ENCODE measurements around the gene SUSD4.
"Not testable (repeated sequence)": the region's sequence is repeated elsewhere in the genome, so short reads cannot be mapped to it uniquely, and the experiment has no call there.

Gene SUSD4

GRCh38 chr1:223270155-223270554, 93.8 kb downstream of the SUSD4 start:
- no peak overlapping the region for H3K4me3 Mint-ChIP-seq
- no peaks in the 10 kb centered on the region for H3K9me3 Mint-ChIP-seq
- H3K27ac Mint-ChIP-seq, result no peak overlapping the region
- H3K36me3 Mint-ChIP-seq (ENCODE audit: low read depth), result no peaks in the 10 kb centered on the region
- H3K4me1 Mint-ChIP-seq (ENCODE audit: low read depth), result no peaks in the 10 kb centered on the region
- H3K27me3 Mint-ChIP-seq, result no peaks in the 10 kb centered on the region
- no peak for DNase-seq

- Mint-ChIP-seq H3K4me3 (no peak overlapping the region), H3K9me3 (no peaks in the 10 kb centered on the region), H3K36me3 (ENCODE audit: low read depth) (no peaks in the 10 kb centered on the region), H3K4me1 (ENCODE audit: low read depth) (no peaks in the 10 kb centered on the region), H3K27me3 (no peaks in the 10 kb centered on the region), H3K27ac (no peak overlapping the region)
- DNase-seq, result no peak
Observed at GRCh38 chr1:223269006-223269405, 95.0 kb downstream of the SUSD4 start.

GRCh38 chr1:223266632-223267172, 97.3 kb downstream of the SUSD4 start:
- Mint-ChIP-seq H3K36me3 (ENCODE audit: low read depth) (no peaks in the 10 kb centered on the region), H3K9me3 (no peaks in the 10 kb centered on the region), H3K4me3 (no peak overlapping the region)

GRCh38 chr1:223264983-223265908, 98.7 kb downstream of the SUSD4 start:
- Mint-ChIP-seq H3K27me3 (no peaks in the 10 kb centered on the region), H3K4me1 (ENCODE audit: low read depth) (no peaks in the 10 kb centered on the region), H3K4me3 (no peak overlapping the region), H3K27ac (no peak overlapping the region), H3K9me3 (no peaks in the 10 kb centered on the region), H3K36me3 (ENCODE audit: low read depth) (no peaks in the 10 kb centered on the region)
- DNase-seq, result no peak

More at GRCh38 chr1:223266632-223267172, 97.3 kb downstream of the SUSD4 start:
- Mint-ChIP-seq H3K27ac (no peak overlapping the region), H3K27me3 (no peaks in the 10 kb centered on the region), H3K4me1 (ENCODE audit: low read depth) (no peaks in the 10 kb centered on the region)
- no peak for DNase-seq

GRCh38 chr1:223264529-223264928, 99.4 kb downstream of the SUSD4 start:
- Mint-ChIP-seq H3K36me3 (ENCODE audit: low read depth) (no peaks in the 10 kb centered on the region), H3K4me3 (no peak overlapping the region), H3K9me3 (no peaks in the 10 kb centered on the region), H3K27me3 (no peaks in the 10 kb centered on the region), H3K4me1 (ENCODE audit: low read depth) (no peaks in the 10 kb centered on the region), H3K27ac (no peak overlapping the region)
- no peak for DNase-seq

GRCh38 chr1:223261914-223262313, 102.1 kb downstream of the SUSD4 start:
- no peaks in the 10 kb centered on the region for H3K9me3 Mint-ChIP-seq

GRCh38 chr1:223260712-223261111, 103.3 kb downstream of the SUSD4 start:
- no peaks in the 10 kb centered on the region for H3K9me3 Mint-ChIP-seq
- no peaks in the 10 kb centered on the region for H3K27me3 Mint-ChIP-seq
- H3K4me1 Mint-ChIP-seq (ENCODE audit: low read depth), result no peaks in the 10 kb centered on the region
- H3K4me3 Mint-ChIP-seq, result no peak overlapping the region
- DNase-seq, result no peak
- no peak overlapping the region for H3K27ac Mint-ChIP-seq
- no peaks in the 10 kb centered on the region for H3K36me3 Mint-ChIP-seq (ENCODE audit: low read depth)

More at GRCh38 chr1:223261914-223262313, 102.1 kb downstream of the SUSD4 start:
- H3K4me3 Mint-ChIP-seq, result no peak overlapping the region
- no peak overlapping the region for H3K27ac Mint-ChIP-seq
- no peak for DNase-seq
- no peaks in the 10 kb centered on the region for H3K36me3 Mint-ChIP-seq (ENCODE audit: low read depth)
- no peaks in the 10 kb centered on the region for H3K27me3 Mint-ChIP-seq
- no peaks in the 10 kb centered on the region for H3K4me1 Mint-ChIP-seq (ENCODE audit: low read depth)

- Mint-ChIP-seq H3K9me3 (no peaks in the 10 kb centered on the region), H3K4me3 (no peak overlapping the region), H3K4me1 (ENCODE audit: low read depth) (no peaks in the 10 kb centered on the region), H3K27me3 (no peaks in the 10 kb centered on the region), H3K27ac (no peak overlapping the region), H3K36me3 (ENCODE audit: low read depth) (no peaks in the 10 kb centered on the region)
- DNase-seq, result no peak
Observed at GRCh38 chr1:223259462-223259861, 104.5 kb downstream of the SUSD4 start.

GRCh38 chr1:223258751-223259198, 105.2 kb downstream of the SUSD4 start:
- Mint-ChIP-seq H3K27ac (no peak overlapping the region), H3K4me1 (ENCODE audit: low read depth) (no peaks in the 10 kb centered on the region), H3K36me3 (ENCODE audit: low read depth) (no peaks in the 10 kb centered on the region), H3K4me3 (no peak overlapping the region), H3K9me3 (no peaks in the 10 kb centered on the region), H3K27me3 (no peaks in the 10 kb centered on the region)
- DNase-seq, result no peak

GRCh38 chr1:223257856-223258550, 106.0 kb downstream of the SUSD4 start:
- no peaks in the 10 kb centered on the region for H3K36me3 Mint-ChIP-seq (ENCODE audit: low read depth)
- no peak for DNase-seq
- no peaks in the 10 kb centered on the region for H3K9me3 Mint-ChIP-seq
- no peaks in the 10 kb centered on the region for H3K27me3 Mint-ChIP-seq
- H3K27ac Mint-ChIP-seq, result no peak overlapping the region
- no peak overlapping the region for H3K4me3 Mint-ChIP-seq
- no peaks in the 10 kb centered on the region for H3K4me1 Mint-ChIP-seq (ENCODE audit: low read depth)

- peaks cover 3% of the 10 kb centered on the region for H3K9me3 Mint-ChIP-seq
- H3K36me3 Mint-ChIP-seq (ENCODE audit: low read depth), result no peaks in the 10 kb centered on the region
- no peaks in the 10 kb centered on the region for H3K4me1 Mint-ChIP-seq (ENCODE audit: low read depth)
- no peak overlapping the region for H3K4me3 Mint-ChIP-seq
- H3K27ac Mint-ChIP-seq, result no peak overlapping the region
- no peak for DNase-seq
- no peaks in the 10 kb centered on the region for H3K27me3 Mint-ChIP-seq
Observed at GRCh38 chr1:223256034-223256433, 107.9 kb downstream of the SUSD4 start.

- no peak for DNase-seq
- Mint-ChIP-seq H3K27me3 (no peaks in the 10 kb centered on the region), H3K36me3 (ENCODE audit: low read depth) (no peaks in the 10 kb centered on the region), H3K4me1 (ENCODE audit: low read depth) (peaks cover 10% of the 10 kb centered on the region), H3K27ac (no peak overlapping the region), H3K9me3 (peaks cover 3% of the 10 kb centered on the region), H3K4me3 (no peak overlapping the region)
Observed at GRCh38 chr1:223253916-223254315, 110.1 kb downstream of the SUSD4 start.

- not testable (repeated sequence) for H3K9me3 Mint-ChIP-seq; H3K4me3 Mint-ChIP-seq; H3K36me3 Mint-ChIP-seq (ENCODE audit: low read depth); DNase-seq; H3K27ac Mint-ChIP-seq; H3K27me3 Mint-ChIP-seq
- peaks cover 22% of the 10 kb centered on the region for H3K4me1 Mint-ChIP-seq (ENCODE audit: low read depth)
Observed at GRCh38 chr1:223251387-223251786, 112.6 kb downstream of the SUSD4 start.

- no peak overlapping the region for H3K27ac Mint-ChIP-seq
- no peaks in the 10 kb centered on the region for H3K27me3 Mint-ChIP-seq
- H3K4me3 Mint-ChIP-seq, result no peak overlapping the region
- peaks cover 22% of the 10 kb centered on the region for H3K4me1 Mint-ChIP-seq (ENCODE audit: low read depth)
- H3K9me3 Mint-ChIP-seq, result peaks cover 3% of the 10 kb centered on the region
- DNase-seq, result no peak
- H3K36me3 Mint-ChIP-seq (ENCODE audit: low read depth), result no peaks in the 10 kb centered on the region
Observed at GRCh38 chr1:223250632-223251015, 113.4 kb downstream of the SUSD4 start.
